Measurements from ENCODE around the gene RFPL1.
"Not testable (repeated sequence)": the region's sequence is repeated elsewhere in the genome, so short reads cannot be mapped to it uniquely, and the experiment has no call there.

Gene RFPL1

GRCh38 chr22:29397791-29398190 lies 40.6 kb upstream of the RFPL1 start:
- TF ChIP-seq CTCF (IDR thresholded peaks at IDR 0.05; ENCODE audit: low read depth, low read length, missing control alignments) = no peak
- no peak for DNase-seq (ENCODE audit: low read depth)
- H3K4me3 ChIP-seq (ENCODE audit: low read depth, low read length) = no peak overlapping the region

GRCh38 chr22:29400576-29400975 lies 37.8 kb upstream of the RFPL1 start:
- H3K4me3 ChIP-seq (ENCODE audit: low read depth, low read length) = no peak overlapping the region
- no peak for TF ChIP-seq CTCF (IDR thresholded peaks at IDR 0.05; ENCODE audit: low read depth, low read length, missing control alignments)
- DNase-seq (ENCODE audit: low read depth) = no peak

GRCh38 chr22:29401538-29401937 lies 36.8 kb upstream of the RFPL1 start:
- H3K4me3 ChIP-seq (ENCODE audit: low read depth, low read length); DNase-seq (ENCODE audit: low read depth): not testable (repeated sequence)

GRCh38 chr22:29408940-29409339 lies 29.4 kb upstream of the RFPL1 start:
- TF ChIP-seq CTCF (IDR thresholded peaks at IDR 0.05; ENCODE audit: low read depth, low read length, missing control alignments) = no peak
- DNase-seq (ENCODE audit: low read depth) = no peak
- H3K4me3 ChIP-seq (ENCODE audit: low read depth, low read length) = no peak overlapping the region

GRCh38 chr22:29411569-29412211 lies 26.7 kb upstream of the RFPL1 start:
- not testable (repeated sequence) for H3K4me3 ChIP-seq (ENCODE audit: low read depth, low read length)
- peak; percentile 57 for DNase-seq (ENCODE audit: low read depth)

GRCh38 chr22:29412772-29413171 lies 25.6 kb upstream of the RFPL1 start:
- DNase-seq (ENCODE audit: low read depth); H3K4me3 ChIP-seq (ENCODE audit: low read depth, low read length): not testable (repeated sequence)
- peak; percentile 61 for TF ChIP-seq CTCF (IDR thresholded peaks at IDR 0.05; ENCODE audit: low read depth, low read length, missing control alignments)

- H3K4me3 ChIP-seq (ENCODE audit: low read depth, low read length) = peak overlapping the region; percentile 51
- DNase-seq (ENCODE audit: low read depth) = peak; percentile 53
These were observed 23.3 kb upstream of the RFPL1 start for GRCh38 chr22:29414951-29415591.

GRCh38 chr22:29418704-29419103 lies 19.7 kb upstream of the RFPL1 start:
- not testable (repeated sequence) for H3K4me3 ChIP-seq (ENCODE audit: low read depth, low read length); DNase-seq (ENCODE audit: low read depth)

- no peak overlapping the region for H3K4me3 ChIP-seq (ENCODE audit: low read depth, low read length)
- no peak for DNase-seq (ENCODE audit: low read depth)
- TF ChIP-seq CTCF (IDR thresholded peaks at IDR 0.05; ENCODE audit: low read depth, low read length, missing control alignments) = no peak
These were observed 11.9 kb upstream of the RFPL1 start for GRCh38 chr22:29426476-29426875.
